C4-2B (cell line): Measurements from ENCODE around the gene SOX5.

ENCODE experiments used
- ZFX ChIP-seq: fragments of 450-650 bp; IDR thresholded peaks from 2 replicates; pipeline ENCODE4 v1.6.1; 2017
- TF ChIP-seq, protein P1 (sequence below): fragments of 450-650 bp; conservative IDR thresholded peaks from 2 replicates; pipeline ENCODE4 v1.5.1; 2017; ENCODE audit warnings: mild to moderate bottlenecking

DNA sequence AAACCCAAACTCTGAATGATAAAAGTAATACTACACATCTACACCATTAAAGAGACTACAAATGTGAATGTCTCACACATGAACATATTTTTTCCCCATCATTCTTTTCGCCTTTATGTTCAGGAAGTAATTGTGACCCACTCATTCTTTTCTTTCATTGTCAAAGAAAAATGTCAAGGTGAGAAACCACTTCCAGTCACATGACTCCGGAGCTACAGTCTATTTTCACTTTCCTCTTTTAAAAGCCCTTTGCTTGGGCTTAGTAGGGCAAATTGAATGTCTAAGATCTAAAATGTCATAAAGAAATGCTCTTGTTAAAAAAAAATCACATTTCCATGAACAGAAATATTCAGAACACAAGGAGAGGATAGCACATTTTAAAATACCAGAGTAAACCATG is 461.3 kb downstream of the SOX5 start:
- no peak for TF ChIP-seq ZFX
- TF ChIP-seq, protein P1, sequence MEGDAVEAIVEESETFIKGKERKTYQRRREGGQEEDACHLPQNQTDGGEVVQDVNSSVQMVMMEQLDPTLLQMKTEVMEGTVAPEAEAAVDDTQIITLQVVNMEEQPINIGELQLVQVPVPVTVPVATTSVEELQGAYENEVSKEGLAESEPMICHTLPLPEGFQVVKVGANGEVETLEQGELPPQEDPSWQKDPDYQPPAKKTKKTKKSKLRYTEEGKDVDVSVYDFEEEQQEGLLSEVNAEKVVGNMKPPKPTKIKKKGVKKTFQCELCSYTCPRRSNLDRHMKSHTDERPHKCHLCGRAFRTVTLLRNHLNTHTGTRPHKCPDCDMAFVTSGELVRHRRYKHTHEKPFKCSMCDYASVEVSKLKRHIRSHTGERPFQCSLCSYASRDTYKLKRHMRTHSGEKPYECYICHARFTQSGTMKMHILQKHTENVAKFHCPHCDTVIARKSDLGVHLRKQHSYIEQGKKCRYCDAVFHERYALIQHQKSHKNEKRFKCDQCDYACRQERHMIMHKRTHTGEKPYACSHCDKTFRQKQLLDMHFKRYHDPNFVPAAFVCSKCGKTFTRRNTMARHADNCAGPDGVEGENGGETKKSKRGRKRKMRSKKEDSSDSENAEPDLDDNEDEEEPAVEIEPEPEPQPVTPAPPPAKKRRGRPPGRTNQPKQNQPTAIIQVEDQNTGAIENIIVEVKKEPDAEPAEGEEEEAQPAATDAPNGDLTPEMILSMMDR = no peak
